Chondrocyte (in vitro differentiated cells): ENCODE results near the gene HSPA14. TPM values are rescaled to one million over a fixed set of nuclear protein-coding genes. Genes with fewer than 3 reads are reported as not detected.

Source experiments
- DNase-seq: peaks from one replicate; pipeline ENCODE4 v3.0.0; 2021; ENCODE audit warnings: mixed read lengths, low spot score
- H3K27ac Mint-ChIP-seq: one replicate; pipeline ENCODE4 v1.8.0; 2021; ENCODE audit warnings: mild to moderate bottlenecking, moderate library complexity, mixed read lengths; ENCODE audit not compliant: unreplicated experiment
- H3K27me3 Mint-ChIP-seq: 2 replicates; pipeline ENCODE4 v1.8.0; 2021; ENCODE audit warnings: low read depth, mixed read lengths
- H3K36me3 Mint-ChIP-seq: 2 replicates; pipeline ENCODE4 v1.8.0; 2021; ENCODE audit warnings: low read depth, mixed read lengths
- H3K4me1 Mint-ChIP-seq: 2 replicates; pipeline ENCODE4 v1.8.0; 2021; ENCODE audit warnings: low read depth, mild to moderate bottlenecking, mixed read lengths
- H3K4me3 Mint-ChIP-seq: one replicate; pipeline ENCODE4 v1.8.0; 2021; ENCODE audit warnings: mild to moderate bottlenecking, moderate library complexity, mixed read lengths; ENCODE audit not compliant: unreplicated experiment
- H3K9me3 Mint-ChIP-seq: 2 replicates; pipeline ENCODE4 v1.8.0; 2021; ENCODE audit warnings: low read depth, mixed read lengths
- total RNA-seq: library from RNA; stranded (reverse); gene quantifications from 3 replicates; pipeline ENCODE4 v1.2.1, GENCODE V29; 2021
- TF ChIP-seq, protein P1 (sequence below): fragments of 200-600 bp; sonication (generic); IDR thresholded peaks from 2 replicates; pipeline ENCODE4 v1.5.0; 2021; ENCODE audit warnings: antibody characterized with exemption, mild to moderate bottlenecking, moderate library complexity

Gene HSPA14
- total RNA-seq, 1 donor from 2014 or later: 7.0 TPM

DNA sequence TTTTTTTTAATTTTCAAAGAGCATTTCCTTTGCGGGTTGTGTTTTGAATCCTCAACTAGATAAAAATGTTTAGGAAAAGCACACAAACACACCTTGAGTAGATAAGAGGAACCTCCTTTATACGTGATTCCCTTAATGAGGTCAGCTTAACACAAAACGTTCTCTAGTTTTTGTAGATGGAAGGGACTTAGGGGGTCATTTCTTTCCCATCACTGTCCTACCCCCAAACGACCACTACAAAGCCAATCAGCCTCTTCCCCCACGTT lies 41.8 kb downstream of the HSPA14 start:
- H3K4me1 Mint-ChIP-seq: peaks cover 31% of the 10 kb centered on the region
- peak overlapping the region; percentile 89 for H3K4me3 Mint-ChIP-seq
- TF ChIP-seq, protein P1, sequence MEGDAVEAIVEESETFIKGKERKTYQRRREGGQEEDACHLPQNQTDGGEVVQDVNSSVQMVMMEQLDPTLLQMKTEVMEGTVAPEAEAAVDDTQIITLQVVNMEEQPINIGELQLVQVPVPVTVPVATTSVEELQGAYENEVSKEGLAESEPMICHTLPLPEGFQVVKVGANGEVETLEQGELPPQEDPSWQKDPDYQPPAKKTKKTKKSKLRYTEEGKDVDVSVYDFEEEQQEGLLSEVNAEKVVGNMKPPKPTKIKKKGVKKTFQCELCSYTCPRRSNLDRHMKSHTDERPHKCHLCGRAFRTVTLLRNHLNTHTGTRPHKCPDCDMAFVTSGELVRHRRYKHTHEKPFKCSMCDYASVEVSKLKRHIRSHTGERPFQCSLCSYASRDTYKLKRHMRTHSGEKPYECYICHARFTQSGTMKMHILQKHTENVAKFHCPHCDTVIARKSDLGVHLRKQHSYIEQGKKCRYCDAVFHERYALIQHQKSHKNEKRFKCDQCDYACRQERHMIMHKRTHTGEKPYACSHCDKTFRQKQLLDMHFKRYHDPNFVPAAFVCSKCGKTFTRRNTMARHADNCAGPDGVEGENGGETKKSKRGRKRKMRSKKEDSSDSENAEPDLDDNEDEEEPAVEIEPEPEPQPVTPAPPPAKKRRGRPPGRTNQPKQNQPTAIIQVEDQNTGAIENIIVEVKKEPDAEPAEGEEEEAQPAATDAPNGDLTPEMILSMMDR: no peak
- no peaks in the 10 kb centered on the region for H3K9me3 Mint-ChIP-seq
- H3K27me3 Mint-ChIP-seq: no peaks in the 10 kb centered on the region
- peak overlapping the region; percentile 90 for H3K27ac Mint-ChIP-seq
- no peaks in the 10 kb centered on the region for H3K36me3 Mint-ChIP-seq
- DNase-seq: no peak

DNA sequence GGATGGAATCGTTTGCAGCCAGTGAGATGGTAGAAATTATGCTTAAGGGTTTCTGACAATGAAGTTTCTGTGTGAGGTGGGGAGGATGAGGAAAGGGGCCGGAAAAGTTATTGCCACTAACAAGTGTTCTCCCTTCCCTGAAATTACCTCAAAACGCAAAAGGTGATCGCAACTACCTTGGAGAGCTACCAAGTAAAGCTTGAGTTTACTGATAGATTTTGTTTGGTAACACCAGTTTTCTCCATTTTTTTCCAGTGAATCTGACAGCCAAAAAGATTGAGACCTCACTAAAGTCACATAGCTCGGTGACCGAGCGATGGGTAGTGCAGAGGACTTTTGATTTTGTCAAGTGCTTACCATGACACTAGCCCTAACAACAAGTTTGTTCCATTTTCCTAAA lies 42.1 kb downstream of the HSPA14 start:
- no peak for DNase-seq
- H3K4me1 Mint-ChIP-seq: peaks cover 31% of the 10 kb centered on the region

DNA sequence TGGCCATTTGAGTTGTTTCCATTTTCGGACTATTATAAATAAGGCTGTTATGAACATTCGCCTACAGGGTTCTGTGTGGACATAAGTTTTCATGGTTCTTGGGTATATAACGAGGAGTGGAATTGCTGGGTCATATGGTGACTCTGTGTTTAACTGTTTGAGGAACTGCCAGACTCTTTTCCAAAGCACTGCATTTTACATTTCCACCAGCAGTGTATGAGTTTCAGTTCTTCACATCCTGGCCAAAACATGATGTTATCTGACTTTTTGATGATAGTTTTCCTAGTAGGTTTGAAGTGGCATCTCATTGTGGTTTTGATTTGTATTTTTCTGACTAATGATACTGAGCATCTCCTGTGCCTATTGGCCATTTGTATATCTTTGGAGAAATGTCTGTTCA lies 46.0 kb downstream of the HSPA14 start:
- Mint-ChIP-seq H3K36me3 (no peaks in the 10 kb centered on the region), H3K27me3 (no peaks in the 10 kb centered on the region), H3K9me3 (no peaks in the 10 kb centered on the region), H3K4me1 (peaks cover 17% of the 10 kb centered on the region), H3K27ac (no peak overlapping the region), H3K4me3 (no peak overlapping the region)
- TF ChIP-seq, protein P1: no peak
- DNase-seq: no peak

More for the DNA sequence above, 42.1 kb downstream of the HSPA14 start:
- no peaks in the 10 kb centered on the region for H3K9me3 Mint-ChIP-seq
- H3K4me3 Mint-ChIP-seq: peak overlapping the region; percentile 89
- H3K36me3 Mint-ChIP-seq: no peaks in the 10 kb centered on the region
- TF ChIP-seq, protein P1: no peak
- H3K27me3 Mint-ChIP-seq: no peaks in the 10 kb centered on the region
- no peak overlapping the region for H3K27ac Mint-ChIP-seq

DNA sequence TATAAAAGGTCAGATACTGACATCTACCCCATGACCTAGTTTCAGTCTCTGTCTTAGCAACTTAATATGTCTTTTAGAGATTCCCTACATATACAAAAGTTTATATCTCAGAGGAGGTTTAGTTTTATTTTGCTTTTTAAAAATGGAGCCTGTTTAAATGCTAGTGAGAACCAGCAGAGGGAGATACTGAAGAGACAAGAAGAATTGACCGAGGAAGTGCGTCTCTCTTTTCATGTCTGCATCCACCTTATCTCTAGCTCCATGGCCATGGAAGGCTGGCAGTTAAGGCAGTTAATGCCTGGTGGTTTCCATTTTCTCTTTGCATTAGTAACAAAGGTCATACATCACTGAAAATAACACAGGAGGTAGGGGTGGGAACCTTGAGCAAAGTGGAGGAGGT lies 51.2 kb downstream of the HSPA14 start:
- H3K36me3 Mint-ChIP-seq: no peaks in the 10 kb centered on the region
- TF ChIP-seq, protein P1: peak; percentile 70
- no peak for DNase-seq

DNA sequence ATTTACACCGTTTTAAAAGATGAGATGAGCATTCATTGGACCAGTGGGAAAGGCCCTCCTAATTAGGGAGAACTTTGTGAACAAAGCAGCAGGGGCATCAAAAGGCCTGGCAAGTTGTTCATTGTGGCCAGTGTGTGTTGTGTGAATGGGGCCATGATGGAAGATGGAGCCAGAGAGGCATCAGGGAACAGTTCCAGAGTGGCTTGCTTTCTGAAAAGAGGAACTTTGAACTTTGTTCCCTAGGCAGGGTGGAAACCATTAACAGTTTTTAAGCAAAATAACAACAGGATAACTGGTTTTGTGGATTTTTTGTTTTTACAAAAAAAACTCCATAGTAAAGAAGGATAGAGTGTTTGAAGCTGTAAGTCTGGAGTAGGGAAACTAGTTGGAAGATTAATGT lies 53.0 kb downstream of the HSPA14 start:
- DNase-seq: no peak
- Mint-ChIP-seq H3K27ac (no peak overlapping the region), H3K36me3 (no peaks in the 10 kb centered on the region), H3K4me3 (no peak overlapping the region), H3K27me3 (no peaks in the 10 kb centered on the region), H3K9me3 (no peaks in the 10 kb centered on the region), H3K4me1 (no peaks in the 10 kb centered on the region)
- TF ChIP-seq, protein P1: no peak

More for the DNA sequence above, 51.2 kb downstream of the HSPA14 start:
- Mint-ChIP-seq H3K27ac (no peak overlapping the region), H3K9me3 (no peaks in the 10 kb centered on the region), H3K27me3 (no peaks in the 10 kb centered on the region), H3K4me1 (no peaks in the 10 kb centered on the region), H3K4me3 (no peak overlapping the region)
